Endodermal cell (in vitro differentiated cells): ENCODE data around the gene FLNC. TPM values are rescaled to one million over a fixed set of nuclear protein-coding genes. Genes with fewer than 3 reads are reported as not detected.

Experiments used
- DNase-seq: peaks from one replicate; pipeline ENCODE4 v3.0.0-alpha.2; 2017
- H3K27ac ChIP-seq: 2 replicates; pipeline ENCODE4 v1.5.1; 2013; ENCODE audit warnings: mild to moderate bottlenecking, low read depth, low read length, moderate library complexity
- H3K27me3 ChIP-seq: 2 replicates; pipeline ENCODE4 v1.6.1; 2013; ENCODE audit warnings: mild to moderate bottlenecking, low read length, moderate library complexity; ENCODE audit not compliant: insufficient read depth, control insufficient read depth, poor library complexity, severe bottlenecking
- H3K36me3 ChIP-seq: 2 replicates; pipeline ENCODE4 v1.7.0; 2013; ENCODE audit warnings: mild to moderate bottlenecking, low read length, moderate library complexity; ENCODE audit not compliant: control insufficient read depth, insufficient read depth
- H3K4me1 ChIP-seq: one replicate; pipeline ENCODE4 v1.7.0; 2013; ENCODE audit warnings: low read length; ENCODE audit not compliant: control insufficient read depth, insufficient read depth
- H3K4me3 ChIP-seq: 2 replicates; pipeline ENCODE4 v1.5.1; 2013; ENCODE audit warnings: mild to moderate bottlenecking, low read length, moderate library complexity
- H3K9ac ChIP-seq: 2 replicates; pipeline ENCODE4 v1.6.1; 2013; ENCODE audit warnings: mild to moderate bottlenecking, low read length, moderate library complexity; ENCODE audit not compliant: poor library complexity, severe bottlenecking; ENCODE audit errors: extremely low read depth
- H3K9me3 ChIP-seq: 2 replicates; pipeline ENCODE4 v1.6.1; 2013; ENCODE audit warnings: mild to moderate bottlenecking, low read length, moderate library complexity; ENCODE audit not compliant: control insufficient read depth
- H3K27ac Mint-ChIP-seq: 2 replicates; pipeline ENCODE4 v1.8.0; 2020; ENCODE audit warnings: mixed read lengths
- H3K27me3 Mint-ChIP-seq: 2 replicates; pipeline ENCODE4 v1.8.0; 2021; ENCODE audit warnings: mild to moderate bottlenecking, mixed read lengths; ENCODE audit not compliant: insufficient read depth
- H3K36me3 Mint-ChIP-seq: 2 replicates; pipeline ENCODE4 v1.8.0; 2020; ENCODE audit warnings: low read depth, mixed read lengths
- H3K4me1 Mint-ChIP-seq: 2 replicates; pipeline ENCODE4 v1.8.0; 2020; ENCODE audit warnings: mixed read lengths
- H3K4me3 Mint-ChIP-seq: 2 replicates; pipeline ENCODE4 v1.8.0; 2020; ENCODE audit warnings: mild to moderate bottlenecking, moderate library complexity, mixed read lengths
- H3K9me3 Mint-ChIP-seq: 2 replicates; pipeline ENCODE4 v1.8.0; 2020; ENCODE audit warnings: mild to moderate bottlenecking, mixed read lengths
- CTCF ChIP-seq: fragments of 200-600 bp; sonication (generic); conservative IDR thresholded peaks from 2 replicates; pipeline ENCODE4 v1.5.0; 2021; ENCODE audit warnings: antibody characterized with exemption, mild to moderate bottlenecking
- WGBS, 2 experiments: methylation state at CpG; one replicate each; pipeline versions ENCODE4 v1.1.5 to v1.1.7; 2013; ENCODE audit warnings: missing lambda C conversion rate in 2 of 2, mixed read lengths in 1 of 2; ENCODE audit not compliant: insufficient coverage in 1 of 2, insufficient read length in 1 of 2; 5-methylcytosine and 5-hydroxymethylcytosine counted together
- total RNA-seq, 2 donors: library from RNA; stranded (reverse); fragmentation: NEBNext Ultra II Directional in 1 of 2; extraction: Animal tissue kit (Norgen Biotek cat#: 25700) in 1 of 2; gene quantifications; 2 replicates in 1 of 2; 3 replicates in 1 of 2; pipeline ENCODE4 v1.2.1, GENCODE V29; 2021

Gene FLNC
- total RNA-seq, 2 donors from 2014 or later = 6.6 to 11.5 TPM

- H3K4me1 Mint-ChIP-seq = peaks cover 4% of the 10 kb centered on the region
- peaks cover 1% of the 10 kb centered on the region for H3K36me3 Mint-ChIP-seq
- H3K27ac Mint-ChIP-seq = no peak overlapping the region
- no peaks in the 10 kb centered on the region for H3K4me1 ChIP-seq
- peak; percentile 97 for DNase-seq
- 61 to 70% methylated on average over 12 to 18 of the region's 19 CpGs for WGBS, 2 experiments
- H3K9me3 Mint-ChIP-seq = peaks cover 3% of the 10 kb centered on the region
- no peak overlapping the region for H3K4me3 ChIP-seq
- H3K9ac ChIP-seq = no peak overlapping the region
- no peaks in the 10 kb centered on the region for H3K9me3 ChIP-seq
- no peaks in the 10 kb centered on the region for H3K36me3 ChIP-seq
- H3K27me3 ChIP-seq = no peaks in the 10 kb centered on the region
- no peaks in the 10 kb centered on the region for H3K27me3 Mint-ChIP-seq
- H3K27ac ChIP-seq = no peak overlapping the region
- no peak overlapping the region for H3K4me3 Mint-ChIP-seq
- TF ChIP-seq CTCF = peak; percentile 99
Measured at GRCh38 chr7:128883622-128884448, 53.6 kb downstream of the FLNC start.

- Mint-ChIP-seq H3K27me3 (no peaks in the 10 kb centered on the region), H3K9me3 (peaks cover 3% of the 10 kb centered on the region), H3K4me1 (peaks cover 4% of the 10 kb centered on the region), H3K36me3 (peaks cover 1% of the 10 kb centered on the region), H3K4me3 (no peak overlapping the region), H3K27ac (no peak overlapping the region)
- no peaks in the 10 kb centered on the region for H3K9me3 ChIP-seq
- H3K4me1 ChIP-seq = no peaks in the 10 kb centered on the region
- 91 to 95% methylated on average over 18 to 26 of the region's 26 CpGs for WGBS, 2 experiments
- H3K36me3 ChIP-seq = no peaks in the 10 kb centered on the region
- DNase-seq = no peak
- no peaks in the 10 kb centered on the region for H3K27me3 ChIP-seq
- no peak overlapping the region for H3K27ac ChIP-seq
- no peak for TF ChIP-seq CTCF
- no peak overlapping the region for H3K9ac ChIP-seq
- H3K4me3 ChIP-seq = no peak overlapping the region
Measured at GRCh38 chr7:128884561-128885369, 54.6 kb downstream of the FLNC start.

- H3K4me3 Mint-ChIP-seq = no peak overlapping the region
- H3K27me3 ChIP-seq = no peaks in the 10 kb centered on the region
- H3K27me3 Mint-ChIP-seq = peaks cover 2% of the 10 kb centered on the region
- 93 to 94% methylated on average over 7 to 10 of the region's 10 CpGs for WGBS, 2 experiments
- no peak overlapping the region for H3K4me3 ChIP-seq
- H3K4me1 ChIP-seq = no peaks in the 10 kb centered on the region
- no peak for TF ChIP-seq CTCF
- no peaks in the 10 kb centered on the region for H3K9me3 ChIP-seq
- H3K4me1 Mint-ChIP-seq = peaks cover 4% of the 10 kb centered on the region
- peaks cover 1% of the 10 kb centered on the region for H3K36me3 Mint-ChIP-seq
- H3K27ac ChIP-seq = no peak overlapping the region
- no peaks in the 10 kb centered on the region for H3K36me3 ChIP-seq
- H3K27ac Mint-ChIP-seq = no peak overlapping the region
- H3K9ac ChIP-seq = no peak overlapping the region
- peaks cover 3% of the 10 kb centered on the region for H3K9me3 Mint-ChIP-seq
- DNase-seq = no peak
Measured at GRCh38 chr7:128885370-128886187, 55.4 kb downstream of the FLNC start.
